Globus pallidus (tissue), 1 donor: Measurements from ENCODE around the gene FAM222A.

Experiments
- DNase-seq: peaks from one replicate; pipeline ENCODE4 v3.0.0-alpha.2; 2015; ENCODE audit warnings: low spot score

FAM222A gene

GRCh38 chr12:109798691-109799090 lies 85.1 kb downstream of the FAM222A start:
- no peak for DNase-seq

GRCh38 chr12:109800536-109800935 lies 86.9 kb downstream of the FAM222A start:
- no peak for DNase-seq

- DNase-seq = no peak
Observed at GRCh38 chr12:109802828-109803227, 89.2 kb downstream of the FAM222A start.

- no peak for DNase-seq
Observed at GRCh38 chr12:109803678-109804077, 90.1 kb downstream of the FAM222A start.

GRCh38 chr12:109804820-109805761 lies 91.5 kb downstream of the FAM222A start:
- DNase-seq = peak; percentile 60

GRCh38 chr12:109807954-109808643 lies 94.5 kb downstream of the FAM222A start:
- no peak for DNase-seq

- no peak for DNase-seq
Observed at GRCh38 chr12:109808876-109809646, 95.4 kb downstream of the FAM222A start.

- DNase-seq = no peak
Observed at GRCh38 chr12:109810954-109811623, 97.5 kb downstream of the FAM222A start.

- DNase-seq = no peak
Observed at GRCh38 chr12:109811624-109811995, 98.0 kb downstream of the FAM222A start.

- no peak for DNase-seq
Observed at GRCh38 chr12:109813810-109814416, 100.3 kb downstream of the FAM222A start.

GRCh38 chr12:109814600-109815150 lies 101.0 kb downstream of the FAM222A start:
- DNase-seq = no peak

GRCh38 chr12:109815225-109815624 lies 101.6 kb downstream of the FAM222A start:
- no peak for DNase-seq

GRCh38 chr12:109815757-109816617 lies 102.4 kb downstream of the FAM222A start:
- DNase-seq = no peak

GRCh38 chr12:109816870-109817269 lies 103.2 kb downstream of the FAM222A start:
- no peak for DNase-seq

GRCh38 chr12:109817627-109818231 lies 104.1 kb downstream of the FAM222A start:
- DNase-seq = no peak

- DNase-seq = no peak
Observed at GRCh38 chr12:109818253-109818652, 104.6 kb downstream of the FAM222A start.

GRCh38 chr12:109818905-109819500 lies 105.4 kb downstream of the FAM222A start:
- DNase-seq = no peak
